HEK293T (cell line): ENCODE measurements around the gene NTSR1.

Experiments
- CTCF ChIA-PET: fragments of 350-600 bp; formaldehyde crosslinking; extraction: SDS; loops from one replicate; lab custom pipeline; 2021; ENCODE audit warnings: antibody characterized with exemption, inconsistent platforms; lab: Yijun Ruan, JAX
- POLR2A ChIA-PET: fragments of 350-600 bp; formaldehyde crosslinking; extraction: SDS; loops from one replicate; lab custom pipeline; 2020; ENCODE audit warnings: antibody characterized with exemption, inconsistent platforms; lab: Yijun Ruan, JAX
- DNase-seq: peaks from one replicate; pipeline ENCODE4 v3.0.0; 2012; ENCODE audit warnings: mixed read lengths; ENCODE audit errors: extremely low spot score
- ARNT ChIP-seq: fragments of 450-650 bp; IDR thresholded peaks from 2 replicates; pipeline ENCODE4 v1.6.1; 2017; ENCODE audit warnings: mild to moderate bottlenecking
- BHLHE40 ChIP-seq: fragments of 450-650 bp; IDR thresholded peaks from 2 replicates; pipeline ENCODE4 v1.6.1; 2016; ENCODE audit warnings: mild to moderate bottlenecking, moderate library complexity, borderline replicate concordance
- CTBP1 ChIP-seq: fragments of 450-650 bp; IDR thresholded peaks from 2 replicates; pipeline ENCODE4 v1.6.1; 2016; ENCODE audit warnings: borderline replicate concordance
- ELF4 ChIP-seq: fragments of 450-650 bp; IDR thresholded peaks from 2 replicates; pipeline ENCODE4 v1.6.1; 2017; ENCODE audit warnings: antibody characterized with exemption
- FOXA1 ChIP-seq: fragments of 450-650 bp; IDR thresholded peaks from 2 replicates; pipeline ENCODE4 v1.6.1; 2016; ENCODE audit warnings: mild to moderate bottlenecking
- FOXK2 ChIP-seq: fragments of 450-650 bp; IDR thresholded peaks from 2 replicates; pipeline ENCODE4 v1.6.1; 2016; ENCODE audit warnings: mild to moderate bottlenecking
- FOXM1 ChIP-seq: fragments of 450-650 bp; IDR thresholded peaks from 2 replicates; pipeline ENCODE4 v1.6.1; 2017; ENCODE audit warnings: mild to moderate bottlenecking, borderline replicate concordance
- HDGF ChIP-seq: fragments of 450-650 bp; IDR thresholded peaks from 2 replicates; pipeline ENCODE4 v1.6.1; 2017; ENCODE audit warnings: antibody characterized with exemption, borderline replicate concordance
- L3MBTL2 ChIP-seq: fragments of 450-650 bp; conservative IDR thresholded peaks from 2 replicates; pipeline ENCODE4 v1.6.1; 2016; ENCODE audit warnings: mild to moderate bottlenecking
- LEF1 ChIP-seq: fragments of 450-650 bp; IDR thresholded peaks from 2 replicates; pipeline ENCODE4 v1.6.1; 2017; ENCODE audit warnings: mild to moderate bottlenecking, borderline replicate concordance
- NFRKB ChIP-seq: fragments of 450-650 bp; IDR thresholded peaks from 2 replicates; pipeline ENCODE4 v1.6.1; 2016; ENCODE audit warnings: mild to moderate bottlenecking, moderate library complexity
- PKNOX1 ChIP-seq: fragments of 450-650 bp; IDR thresholded peaks from 2 replicates; pipeline ENCODE4 v1.6.1; 2016
- SP1 ChIP-seq: fragments of 450-650 bp; IDR thresholded peaks from 2 replicates; pipeline ENCODE4 v1.6.1; 2017
- SUZ12 ChIP-seq: fragments of 450-650 bp; IDR thresholded peaks from 2 replicates; pipeline ENCODE4 v1.6.1; 2016; ENCODE audit warnings: mild to moderate bottlenecking
- TARDBP ChIP-seq: fragments of 450-650 bp; IDR thresholded peaks from 2 replicates; pipeline ENCODE4 v1.6.1; 2016
- ZNF384 ChIP-seq: fragments of 450-650 bp; IDR thresholded peaks from 2 replicates; pipeline ENCODE4 v1.6.1; 2016

NTSR1 gene

GRCh38 chr20:62786157-62786556 is 77.5 kb downstream of the NTSR1 start:
- DNase-seq: no peak
- ChIA-PET CTCF (interaction anchor here (0.6 kb wide), 1 partner anchor 135 kb away, joined by 3 read pairs; no protein-coding TSS in a partner anchor), POLR2A (no interaction called here)
- TF ChIP-seq SUZ12 (no peak), CTBP1 (no peak), SP1 (no peak), ZNF384 (no peak), FOXK2 (no peak)

GRCh38 chr20:62787321-62787720 is 78.7 kb downstream of the NTSR1 start:
- ChIA-PET POLR2A (interaction anchor here (1.0 kb wide), 1 partner anchor 9 kb away, joined by 3 read pairs; the partner anchor contains the start of gene MRGBP), CTCF (no interaction called here)
- TF ChIP-seq SUZ12: no peak
- no peak for TF ChIP-seq FOXA1
- no peak for TF ChIP-seq FOXK2
- no peak for TF ChIP-seq BHLHE40
- no peak for TF ChIP-seq SP1
- TF ChIP-seq L3MBTL2: no peak
- no peak for TF ChIP-seq TARDBP
- no peak for TF ChIP-seq FOXM1
- TF ChIP-seq PKNOX1: no peak
- TF ChIP-seq HDGF: no peak
- no peak for TF ChIP-seq ZNF384
- TF ChIP-seq ELF4: no peak
- DNase-seq: no peak

GRCh38 chr20:62787866-62788265 is 79.2 kb downstream of the NTSR1 start:
- POLR2A ChIA-PET: interaction anchor here (0.7 kb wide), 1 partner anchor 8 kb away, joined by 3 read pairs; the partner anchor contains the start of gene MRGBP
- no peak for DNase-seq
- CTCF ChIA-PET: no interaction called here
- TF ChIP-seq FOXA1 (no peak), ELF4 (no peak), TARDBP (no peak), ZNF384 (no peak), HDGF (no peak), SP1 (no peak), L3MBTL2 (no peak), SUZ12 (no peak), ARNT (no peak), BHLHE40 (no peak), FOXK2 (no peak), FOXM1 (no peak), NFRKB (no peak)

GRCh38 chr20:62788607-62789006 is 80.0 kb downstream of the NTSR1 start:
- ChIA-PET POLR2A (interaction anchor here (0.7 kb wide), 1 partner anchor 8 kb away, joined by 3 read pairs; the partner anchor contains the start of gene MRGBP), CTCF (no interaction called here)
- TF ChIP-seq L3MBTL2: no peak
- no peak for TF ChIP-seq LEF1
- no peak for TF ChIP-seq HDGF
- no peak for TF ChIP-seq ARNT
- no peak for TF ChIP-seq ELF4
- no peak for TF ChIP-seq TARDBP
- no peak for TF ChIP-seq PKNOX1
- no peak for TF ChIP-seq ZNF384
- TF ChIP-seq NFRKB: no peak
- no peak for TF ChIP-seq CTBP1
- TF ChIP-seq SUZ12: no peak
- no peak for DNase-seq

GRCh38 chr20:62790075-62790474 is 81.4 kb downstream of the NTSR1 start:
- ChIA-PET CTCF (no interaction called here), POLR2A (no interaction called here)
- TF ChIP-seq ARNT (no peak), CTBP1 (no peak), ZNF384 (no peak), PKNOX1 (no peak), HDGF (no peak), SUZ12 (no peak), FOXA1 (no peak), LEF1 (no peak), SP1 (no peak), BHLHE40 (no peak), TARDBP (no peak), FOXK2 (no peak), L3MBTL2 (no peak), FOXM1 (no peak), NFRKB (no peak), ELF4 (no peak)
- DNase-seq: no peak

GRCh38 chr20:62791301-62792181 is 82.9 kb downstream of the NTSR1 start:
- TF ChIP-seq BHLHE40 (no peak), L3MBTL2 (peak; percentile 82)
- peak; percentile 79 for DNase-seq
- ChIA-PET CTCF (interaction anchor here (0.6 to 1.5 kb wide), 12 partner anchors 9 to 580 kb away, joined by 3 to 5 read pairs (median 4); no protein-coding TSS in a partner anchor), POLR2A (interaction anchor here (1.0 kb wide), 1 partner anchor 16 kb away, joined by 3 read pairs; no protein-coding TSS in a partner anchor)
